ENCODE results near the gene GXYLT1. TPM values are rescaled to one million over a fixed set of nuclear protein-coding genes. Genes with fewer than 3 reads are reported as not detected.
"Not testable (repeated sequence)": the region's sequence is repeated elsewhere in the genome, so short reads cannot be mapped to it uniquely, and the experiment has no call there.

GXYLT1 gene
- polyA plus RNA-seq, 6 donors from 2014 or later, result 4.0 to 5.8 (median 5.1) TPM

DNA sequence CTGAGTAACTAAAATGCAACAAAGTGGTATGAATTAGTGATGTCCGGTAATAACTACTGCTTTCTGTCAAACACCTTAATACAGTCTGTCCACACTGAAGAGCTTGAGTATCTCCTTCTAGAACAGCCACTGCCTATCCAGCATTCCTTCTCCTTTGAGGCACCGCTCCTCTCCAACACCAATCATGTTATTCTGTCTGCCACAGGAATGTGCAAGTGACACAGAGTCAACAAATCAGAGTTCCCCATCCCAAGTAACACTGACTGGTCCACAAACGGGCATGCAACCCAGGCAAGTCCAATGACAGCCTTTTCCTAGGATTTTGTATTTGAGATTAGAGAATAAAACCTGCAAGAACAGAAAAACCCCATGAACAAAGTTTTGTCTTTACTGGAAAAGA lies 3.8 kb downstream of the GXYLT1 start:
- peak overlapping the region in 3 of 6 donors; percentile 11 to 40 (median 19) for H3K27ac Mint-ChIP-seq
- H3K4me3 Mint-ChIP-seq, result no peak overlapping the region
- H3K36me3 Mint-ChIP-seq, result no peaks in the 10 kb centered on the region
- no peak for DNase-seq
- peaks cover 29 to 67% (median 31%) of the 10 kb centered on the region in 3 donors for H3K4me1 Mint-ChIP-seq
- no peak for ATAC-seq (ENCODE audit: low read depth in 2 of 2)
- H3K27me3 Mint-ChIP-seq, result no peaks in the 10 kb centered on the region
- no peaks in the 10 kb centered on the region for H3K9me3 Mint-ChIP-seq

DNA sequence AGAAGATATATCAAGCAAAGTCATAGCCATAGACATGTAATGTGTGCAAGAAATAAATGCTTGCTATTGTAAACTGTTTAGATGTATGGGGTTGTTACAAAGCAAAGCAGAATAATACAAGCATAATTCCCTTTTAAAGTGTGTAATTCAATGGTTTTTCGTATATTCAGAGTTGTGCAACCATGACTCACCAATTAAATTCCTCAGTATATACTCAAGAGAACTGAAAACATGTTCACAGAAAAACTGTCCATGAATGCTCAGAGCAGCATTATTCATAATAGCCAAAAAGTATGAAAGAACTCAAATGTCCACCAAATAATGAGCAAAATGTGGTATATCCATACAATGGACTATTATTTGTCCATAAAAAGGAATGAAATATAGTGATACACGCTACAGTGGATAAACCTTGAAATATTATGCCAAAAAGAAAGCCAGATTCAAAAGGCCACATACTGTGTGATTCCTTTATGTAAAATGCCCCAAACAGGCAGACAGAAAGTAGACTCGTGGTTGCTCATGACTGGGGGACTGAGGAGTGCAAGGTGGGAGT lies 9.3 kb downstream of the GXYLT1 start:
- no peak for ATAC-seq (ENCODE audit: low read depth in 2 of 2)
- Mint-ChIP-seq H3K4me1 (peaks cover 14 to 40% (median 33%) of the 10 kb centered on the region in 3 donors), H3K4me3 (no peak overlapping the region), H3K36me3 (no peaks in the 10 kb centered on the region), H3K27me3 (no peaks in the 10 kb centered on the region), H3K27ac (no peak overlapping the region), H3K9me3 (no peaks in the 10 kb centered on the region)
- no peak for DNase-seq

DNA sequence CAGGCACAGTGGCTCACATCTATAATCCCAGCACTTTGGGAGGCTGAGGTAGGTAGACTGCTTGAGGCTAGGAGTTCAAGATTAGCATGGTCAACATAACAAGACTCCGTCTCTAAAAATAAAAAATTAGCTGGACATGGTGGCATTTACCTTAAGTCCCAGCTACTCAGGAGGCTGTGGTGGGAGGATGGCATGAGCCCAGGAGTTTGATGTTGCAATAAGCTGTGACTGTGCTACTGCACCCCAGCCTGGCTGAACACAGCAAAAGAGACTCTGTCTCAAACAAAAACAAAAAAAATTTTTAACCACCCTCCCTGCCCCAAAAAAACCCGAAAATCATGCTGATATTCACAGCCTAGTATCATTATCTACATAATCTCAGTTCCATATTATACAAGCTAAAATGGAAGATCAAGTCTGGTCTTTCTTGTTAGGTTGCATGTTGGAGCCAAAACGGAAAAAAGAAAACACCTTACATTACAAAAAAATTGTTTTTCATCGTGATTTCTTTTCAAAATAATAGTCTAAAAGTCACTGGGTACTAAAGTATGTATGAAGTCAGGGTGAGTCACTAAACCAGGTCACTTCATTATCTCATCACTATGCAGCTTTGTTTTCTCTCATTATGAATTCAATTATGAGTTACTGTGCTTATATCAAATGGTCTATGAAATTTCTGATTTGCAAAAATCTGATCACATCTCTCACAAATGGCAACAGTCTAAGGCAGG lies 13.8 kb downstream of the GXYLT1 start:
- no peaks in the 10 kb centered on the region for H3K27me3 Mint-ChIP-seq
- H3K9me3 Mint-ChIP-seq, result no peaks in the 10 kb centered on the region
- H3K4me3 Mint-ChIP-seq, result no peak overlapping the region
- no peak for DNase-seq
- peak overlapping the region in 1 of 6 donors; percentile 66 for H3K27ac Mint-ChIP-seq
- H3K36me3 Mint-ChIP-seq, result no peaks in the 10 kb centered on the region
- no peak for ATAC-seq (ENCODE audit: low read depth in 2 of 2)
- peaks cover 10 to 38% (median 22%) of the 10 kb centered on the region in 3 donors for H3K4me1 Mint-ChIP-seq

DNA sequence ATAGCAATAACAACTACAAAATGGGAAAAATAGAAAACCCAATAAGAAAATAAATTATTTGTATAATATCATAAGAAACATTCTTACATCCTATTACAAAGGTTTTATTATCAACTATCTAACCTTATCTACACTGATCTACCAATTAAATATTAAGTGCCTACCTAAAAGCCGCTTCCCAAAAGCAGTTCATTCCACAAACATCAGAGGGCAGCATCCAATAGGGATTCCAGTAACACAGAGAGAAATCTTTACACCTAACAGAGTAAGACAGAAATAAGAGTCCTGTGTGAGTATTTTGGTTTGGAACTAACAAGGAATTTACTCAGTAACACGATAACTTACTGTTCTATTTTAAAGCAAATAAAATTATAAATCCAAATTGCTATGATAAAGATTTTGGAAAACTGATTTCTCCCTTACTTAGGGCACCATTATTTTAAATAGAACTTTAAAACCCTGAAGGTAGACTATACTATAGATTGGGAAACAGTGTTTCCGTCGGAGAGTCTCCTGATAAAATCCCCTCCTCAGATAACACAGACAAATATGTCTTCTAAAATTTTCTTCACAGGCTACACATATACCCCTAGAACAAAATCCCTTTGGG lies 15.0 kb downstream of the GXYLT1 start:
- Mint-ChIP-seq H3K27me3 (no peaks in the 10 kb centered on the region), H3K36me3 (no peaks in the 10 kb centered on the region), H3K27ac (peak overlapping the region in 3 of 6 donors; percentile 44 to 66 (median 66)), H3K4me1 (peaks cover 10 to 28% (median 16%) of the 10 kb centered on the region in 3 donors), H3K9me3 (no peaks in the 10 kb centered on the region), H3K4me3 (no peak overlapping the region)
- ATAC-seq (ENCODE audit: low read depth in 2 of 2) (peak; percentile 31 to 40), DNase-seq (no peak)

DNA sequence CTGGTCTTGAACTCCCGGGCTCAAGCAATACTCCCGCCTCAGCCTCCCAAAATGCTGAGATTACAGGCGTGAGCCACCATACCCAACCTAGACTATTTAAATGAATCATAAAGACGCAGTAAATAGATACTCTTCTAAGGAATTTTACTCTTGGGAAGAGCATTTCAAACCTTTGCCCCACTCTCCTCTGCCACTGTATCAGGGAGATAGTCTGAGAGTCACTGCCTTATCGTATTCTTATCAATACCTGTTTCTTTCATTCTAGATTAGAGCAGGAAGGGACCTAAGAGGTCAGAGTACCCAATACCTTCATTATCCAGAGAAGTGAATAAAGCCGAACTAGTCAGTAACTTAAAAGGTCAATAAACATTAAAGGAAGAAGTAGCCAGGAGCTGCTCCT lies 15.8 kb downstream of the GXYLT1 start:
- ATAC-seq (ENCODE audit: low read depth in 2 of 2), result no peak

DNA sequence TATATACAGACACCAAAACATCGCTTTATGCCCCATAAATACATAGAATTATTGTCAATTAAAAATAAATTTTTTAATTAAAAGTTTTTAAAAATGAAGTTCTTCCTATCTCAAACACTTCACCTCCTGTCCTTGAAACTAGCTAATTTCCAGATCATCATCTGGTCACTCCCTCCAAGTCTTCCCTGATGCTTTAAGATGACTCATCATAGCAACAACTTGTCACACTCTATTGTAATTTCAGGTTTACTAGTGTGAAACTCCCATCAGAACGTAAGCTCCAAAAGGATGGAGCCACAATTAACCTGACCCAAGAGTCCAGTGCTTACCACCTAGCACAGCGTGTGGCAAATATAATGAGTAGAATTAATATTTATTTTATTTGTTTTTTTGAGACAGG lies 16.3 kb downstream of the GXYLT1 start:
- Mint-ChIP-seq H3K4me1 (peaks cover 6 to 17% (median 9%) of the 10 kb centered on the region in 3 donors), H3K4me3 (no peak overlapping the region), H3K9me3 (no peaks in the 10 kb centered on the region), H3K27me3 (no peaks in the 10 kb centered on the region), H3K36me3 (no peaks in the 10 kb centered on the region), H3K27ac (no peak overlapping the region)
- DNase-seq (no peak), ATAC-seq (ENCODE audit: low read depth in 2 of 2) (no peak)

More for the DNA sequence above, 15.8 kb downstream of the GXYLT1 start:
- DNase-seq, result no peak
- no peaks in the 10 kb centered on the region for H3K36me3 Mint-ChIP-seq
- H3K27ac Mint-ChIP-seq, result no peak overlapping the region
- peaks cover 9 to 22% (median 12%) of the 10 kb centered on the region in 3 donors for H3K4me1 Mint-ChIP-seq
- no peaks in the 10 kb centered on the region for H3K9me3 Mint-ChIP-seq
- no peaks in the 10 kb centered on the region for H3K27me3 Mint-ChIP-seq
- H3K4me3 Mint-ChIP-seq, result no peak overlapping the region

DNA sequence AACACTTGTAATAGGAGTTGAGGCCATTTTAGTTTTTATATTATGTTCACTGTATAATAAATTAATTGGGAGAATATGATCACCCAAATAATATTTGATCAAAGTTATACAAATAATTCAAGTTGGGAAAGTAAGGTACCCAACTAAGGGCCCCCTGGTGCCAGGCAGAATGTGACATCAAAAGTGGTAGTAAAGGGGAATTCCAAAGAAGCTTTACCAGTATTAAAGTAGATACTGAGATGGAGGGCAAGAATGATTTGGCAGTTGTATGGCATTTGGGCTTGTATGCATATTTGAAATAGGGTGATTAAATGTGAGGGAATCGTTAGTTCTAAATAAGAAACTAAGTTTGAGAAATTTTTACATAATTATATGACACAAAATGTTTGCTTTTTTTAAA lies 17.7 kb downstream of the GXYLT1 start:
- H3K27me3 Mint-ChIP-seq, result no peaks in the 10 kb centered on the region
- no peaks in the 10 kb centered on the region for H3K36me3 Mint-ChIP-seq
- peak overlapping the region in 2 of 6 donors; percentile 53 to 60 for H3K27ac Mint-ChIP-seq
- H3K4me3 Mint-ChIP-seq, result no peak overlapping the region
- peaks cover 3 to 8% (median 6%) of the 10 kb centered on the region in 3 donors for H3K4me1 Mint-ChIP-seq
- no peaks in the 10 kb centered on the region for H3K9me3 Mint-ChIP-seq
- ATAC-seq (ENCODE audit: low read depth in 2 of 2) (peak in 1 of 2 donors; percentile 46), DNase-seq (no peak)

DNA sequence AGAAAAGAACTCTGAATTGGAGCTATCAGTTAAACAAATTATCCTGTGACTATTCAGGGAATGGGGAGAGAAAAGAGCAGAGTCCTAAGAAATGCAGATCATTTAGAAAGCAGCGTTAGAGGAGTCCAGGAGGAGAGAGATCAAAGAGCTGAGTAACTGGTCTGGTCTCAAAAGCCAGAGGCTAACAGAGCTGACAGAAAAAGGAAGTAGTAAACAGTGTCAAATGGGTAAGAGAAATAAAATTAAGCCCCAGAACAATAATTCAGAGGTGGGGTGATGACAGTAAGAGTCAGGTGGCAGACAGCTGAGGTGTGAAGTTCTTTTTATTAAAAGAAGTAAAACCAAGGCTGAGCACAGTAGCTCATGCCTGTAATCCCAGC lies 19.3 kb downstream of the GXYLT1 start:
- H3K36me3 Mint-ChIP-seq, result no peaks in the 10 kb centered on the region
- no peaks in the 10 kb centered on the region for H3K27me3 Mint-ChIP-seq
- DNase-seq, result no peak
- H3K4me3 Mint-ChIP-seq, result no peak overlapping the region
- peaks cover 0 to 8% (median 6%) of the 10 kb centered on the region in 3 donors for H3K4me1 Mint-ChIP-seq
- ATAC-seq (ENCODE audit: low read depth in 2 of 2), result peak; percentile 82 to 84
- no peak overlapping the region for H3K27ac Mint-ChIP-seq
- no peaks in the 10 kb centered on the region for H3K9me3 Mint-ChIP-seq

DNA sequence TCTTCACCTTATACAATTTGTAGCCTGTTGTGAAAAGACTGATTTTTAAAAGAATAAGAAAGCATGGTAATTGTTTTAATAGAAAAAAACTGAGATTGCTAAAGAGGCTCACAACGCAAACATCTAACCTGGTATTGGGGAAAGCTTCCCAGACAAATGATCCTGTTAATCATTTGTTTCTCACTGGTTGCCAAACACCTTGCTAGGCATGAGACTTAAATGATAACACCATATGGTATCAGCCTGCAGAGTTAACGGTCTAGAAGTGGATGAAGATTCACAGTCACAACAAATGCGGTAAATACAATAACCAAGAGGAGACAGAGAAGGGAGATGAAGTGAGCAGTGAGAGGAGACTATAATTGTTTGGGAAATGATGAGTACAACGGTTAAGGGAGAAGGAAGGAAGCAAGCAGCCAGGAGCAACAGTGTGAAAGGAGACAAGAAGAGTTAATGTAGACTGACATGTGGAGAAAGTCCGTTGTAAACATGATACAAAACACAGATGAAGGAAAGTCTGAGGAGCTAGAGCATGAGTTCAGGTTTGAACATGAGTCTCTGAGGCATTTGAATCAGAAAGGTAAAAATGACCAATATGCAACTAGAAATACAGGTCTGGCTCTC lies 19.8 kb downstream of the GXYLT1 start:
- Mint-ChIP-seq H3K4me3 (no peak overlapping the region), H3K9me3 (no peaks in the 10 kb centered on the region), H3K27ac (no peak overlapping the region), H3K36me3 (no peaks in the 10 kb centered on the region), H3K27me3 (no peaks in the 10 kb centered on the region), H3K4me1 (peaks cover 2 to 8% (median 8%) of the 10 kb centered on the region in 3 donors)
- DNase-seq, result no peak
- peak in 1 of 2 donors; percentile 19 for ATAC-seq (ENCODE audit: low read depth in 2 of 2)

DNA sequence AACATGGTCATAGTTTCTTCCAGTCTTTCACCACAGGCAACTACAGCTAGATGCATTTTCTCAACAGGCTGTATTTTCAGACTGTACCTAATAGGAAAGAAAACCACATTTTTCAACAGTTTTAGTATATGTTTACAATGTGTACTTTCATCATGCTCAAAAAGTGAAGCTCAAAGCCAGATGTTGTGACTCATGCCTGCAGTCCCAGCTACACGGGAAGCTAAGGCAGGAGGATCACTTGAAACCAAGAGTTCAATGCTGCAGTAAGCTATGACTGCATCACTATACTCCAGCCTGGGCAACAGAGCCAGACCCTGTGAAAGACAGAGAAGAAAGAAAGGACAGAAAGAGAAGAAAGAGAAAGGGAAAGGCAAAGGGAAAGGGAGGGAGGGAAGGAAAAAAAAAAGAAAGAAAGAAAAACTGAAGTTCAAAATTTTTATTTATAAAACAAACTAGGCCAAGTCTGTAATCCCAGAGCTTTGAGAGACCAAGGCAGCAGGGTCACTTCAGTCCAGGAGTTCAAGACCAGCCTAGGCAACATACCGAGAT lies 25.5 kb downstream of the GXYLT1 start:
- H3K27ac Mint-ChIP-seq, result peak overlapping the region in 4 of 6 donors; percentile 6 to 58 (median 42)
- H3K9me3 Mint-ChIP-seq, result peaks cover 2 to 4% (median 2%) of the 10 kb centered on the region in 7 donors
- H3K27me3 Mint-ChIP-seq, result no peaks in the 10 kb centered on the region
- ATAC-seq (ENCODE audit: low read depth in 2 of 2) (no peak), DNase-seq (no peak)
- peaks cover 18 to 20% of the 10 kb centered on the region in 2 donors for H3K36me3 Mint-ChIP-seq
- H3K4me3 Mint-ChIP-seq, result peak overlapping the region in 1 of 8 donors; percentile 54
- peaks cover 4 to 9% (median 5%) of the 10 kb centered on the region in 3 donors for H3K4me1 Mint-ChIP-seq

DNA sequence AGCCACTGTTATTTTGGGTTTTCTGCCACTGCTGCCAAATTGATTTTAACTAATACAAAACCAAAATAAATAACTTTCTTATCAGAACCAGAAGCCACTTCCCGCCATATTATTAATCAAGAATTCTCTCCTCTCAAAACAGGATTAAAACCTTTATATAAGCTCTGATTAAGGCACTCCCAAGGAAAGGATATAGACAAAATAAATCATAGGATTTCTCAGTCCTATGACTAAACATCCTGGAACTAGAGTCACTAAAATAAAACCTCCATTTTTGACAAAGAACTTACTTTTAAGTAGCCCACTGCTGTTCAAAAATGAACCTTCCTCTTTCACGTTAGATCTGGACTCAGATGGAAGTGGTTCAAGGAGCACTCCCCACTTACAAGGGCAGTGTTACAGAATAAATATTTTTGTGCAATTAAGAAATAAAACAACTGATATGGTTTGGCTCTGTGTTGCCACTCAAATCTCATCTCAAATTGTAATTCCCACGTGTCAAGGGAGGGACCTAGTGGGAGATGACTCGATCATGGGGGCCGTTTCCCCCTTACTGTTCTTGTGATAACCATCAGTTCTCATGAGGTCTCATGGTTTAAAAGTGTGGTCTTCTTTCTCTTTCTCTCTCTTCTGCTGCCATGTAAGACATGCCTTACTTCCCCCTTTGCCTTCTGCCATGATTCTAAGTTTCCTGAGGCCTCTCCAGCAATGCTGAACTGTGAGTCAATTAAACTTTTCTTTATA lies 26.4 kb downstream of the GXYLT1 start:
- Mint-ChIP-seq H3K27ac (no peak overlapping the region), H3K4me3 (no peak overlapping the region), H3K27me3 (no peaks in the 10 kb centered on the region), H3K36me3 (peaks cover 23 to 24% of the 10 kb centered on the region in 2 donors), H3K4me1 (peaks cover 4 to 9% (median 5%) of the 10 kb centered on the region in 3 donors), H3K9me3 (peaks cover 4 to 7% (median 6%) of the 10 kb centered on the region in 7 donors)
- ATAC-seq (ENCODE audit: low read depth in 2 of 2), result no peak
- DNase-seq, result no peak

DNA sequence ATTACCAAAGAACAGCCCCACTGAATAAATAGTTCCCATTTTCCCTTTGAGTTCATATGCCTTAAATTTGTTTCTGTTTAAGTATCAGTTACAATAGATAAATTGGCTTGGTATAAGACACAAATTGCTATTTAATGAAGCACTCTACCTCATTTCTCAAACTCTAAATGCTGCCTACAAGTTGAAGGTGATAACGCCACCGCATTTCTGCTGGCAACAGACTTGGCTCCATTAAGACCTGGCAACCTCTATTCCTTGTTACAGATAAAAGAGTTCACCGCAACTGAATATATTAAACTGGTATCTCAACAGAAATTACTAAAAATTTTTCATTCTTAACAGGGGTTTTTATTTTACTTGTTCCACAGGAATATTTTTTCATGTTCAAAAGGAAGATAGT lies 35.6 kb downstream of the GXYLT1 start:
- peaks cover 14 to 20% of the 10 kb centered on the region in 2 donors for H3K36me3 Mint-ChIP-seq
- no peaks in the 10 kb centered on the region for H3K27me3 Mint-ChIP-seq
- no peak overlapping the region for H3K4me3 Mint-ChIP-seq
- H3K4me1 Mint-ChIP-seq, result peaks cover 0 to 8% (median 3%) of the 10 kb centered on the region in 3 donors
- peak overlapping the region in 1 of 6 donors; percentile 22 for H3K27ac Mint-ChIP-seq
- no peak for DNase-seq
- ATAC-seq (ENCODE audit: low read depth in 2 of 2), result no peak
- H3K9me3 Mint-ChIP-seq, result peaks cover 2 to 11% (median 5%) of the 10 kb centered on the region in 7 donors

DNA sequence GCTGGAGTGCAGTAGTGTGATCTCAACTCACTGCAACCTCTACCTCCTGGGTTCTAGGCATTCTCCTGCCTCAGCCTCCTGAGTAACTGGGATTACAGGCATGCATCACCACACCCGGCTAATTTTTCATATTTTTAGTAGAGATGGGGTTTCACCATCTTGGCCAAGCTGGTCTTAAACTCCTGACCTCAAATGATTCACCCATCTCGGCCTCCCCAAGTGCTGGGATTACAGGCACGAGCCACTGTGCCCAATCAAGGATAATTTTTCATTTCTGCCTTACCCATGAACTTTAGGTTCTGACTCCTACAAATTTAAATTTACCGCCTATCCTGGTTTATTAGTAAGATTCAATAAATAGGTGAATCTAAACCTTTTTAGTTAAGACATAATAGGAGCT lies 37.9 kb downstream of the GXYLT1 start:
- H3K27me3 Mint-ChIP-seq; H3K36me3 Mint-ChIP-seq; DNase-seq; H3K4me3 Mint-ChIP-seq; H3K9me3 Mint-ChIP-seq; H3K4me1 Mint-ChIP-seq; ATAC-seq (ENCODE audit: low read depth in 2 of 2): not testable (repeated sequence)
- H3K27ac Mint-ChIP-seq, result peak overlapping the region in 1 of 6 donors; percentile 13
